Vagina (tissue), 2 donors: Measurements from ENCODE around the gene ABTB2. TPM values are rescaled to one million over a fixed set of nuclear protein-coding genes. Genes with fewer than 3 reads are reported as not detected.

Experiments
- DNase-seq, 2 donors: peaks; one replicate each; pipeline ENCODE4 v3.0.0-alpha.2; 2017; ENCODE audit errors: extremely low spot score in 2 of 2
- H3K27ac ChIP-seq: fragments of 200-600 bp; sonication (generic); one replicate; pipeline ENCODE4 v1.5.1; 2019
- H3K27me3 ChIP-seq: fragments of 200-600 bp; sonication (generic); one replicate; pipeline ENCODE4 v1.5.1; 2019
- H3K36me3 ChIP-seq, 2 donors: fragments of 200-600 bp; sonication (generic); one replicate each; pipeline ENCODE4 v1.5.1; 2017 to 2019
- H3K4me1 ChIP-seq: fragments of 200-600 bp; sonication (generic); one replicate; pipeline ENCODE4 v1.5.1; 2019
- H3K4me3 ChIP-seq, 2 donors: fragments of 200-600 bp; sonication (generic); 1 replicate in 1 of 2; 2 replicates in 1 of 2; pipeline ENCODE4 v1.5.1; 2016 to 2019
- H3K9me3 ChIP-seq: fragments of 200-600 bp; sonication (generic); one replicate; pipeline ENCODE4 v1.5.1; 2019
- POLR2A ChIP-seq, 2 donors: fragments of 450-650 bp; IDR thresholded peaks; one replicate each; pipeline ENCODE4 v1.6.1; 2017; ENCODE audit warnings: antibody characterized with exemption in 2 of 2, mild to moderate bottlenecking in 2 of 2, moderate library complexity in 2 of 2
- POLR2AphosphoS5 ChIP-seq, 2 donors: sonication (generic); formaldehyde crosslinking; IDR thresholded peaks; one replicate each; pipeline ENCODE4 v1.9.0; 2017; ENCODE audit warnings: antibody characterized with exemption in 2 of 2, mild to moderate bottlenecking in 2 of 2, low read depth in 1 of 2; ENCODE audit not compliant: insufficient read depth in 1 of 2
- intact Hi-C: fragments of 100-400 bp; cut with DNase I; formaldehyde crosslinking; loops from one replicate; pipeline ENCODE4 v1.15.1; 2023
- total RNA-seq: library from RNA; depleted of rRNA; stranded (reverse); fragments of >200 nt; gene quantifications from one replicate; pipeline ENCODE4 v1.2.3, GENCODE V29; 2016
- TF ChIP-seq, protein P1 (sequence below), 3 experiments: fragments of 450-650 bp in 2 of 3; fragments of 200-600 bp in 1 of 3; sonication (generic) in 1 of 3; IDR thresholded peaks; one replicate each; pipeline ENCODE4 v1.5.1; 2017 to 2019; ENCODE audit warnings: antibody characterized with exemption in 3 of 3, mild to moderate bottlenecking in 2 of 3, moderate library complexity in 2 of 3

Gene ABTB2
- total RNA-seq, 1 donor from 2014 or later: 10.8 TPM

DNA sequence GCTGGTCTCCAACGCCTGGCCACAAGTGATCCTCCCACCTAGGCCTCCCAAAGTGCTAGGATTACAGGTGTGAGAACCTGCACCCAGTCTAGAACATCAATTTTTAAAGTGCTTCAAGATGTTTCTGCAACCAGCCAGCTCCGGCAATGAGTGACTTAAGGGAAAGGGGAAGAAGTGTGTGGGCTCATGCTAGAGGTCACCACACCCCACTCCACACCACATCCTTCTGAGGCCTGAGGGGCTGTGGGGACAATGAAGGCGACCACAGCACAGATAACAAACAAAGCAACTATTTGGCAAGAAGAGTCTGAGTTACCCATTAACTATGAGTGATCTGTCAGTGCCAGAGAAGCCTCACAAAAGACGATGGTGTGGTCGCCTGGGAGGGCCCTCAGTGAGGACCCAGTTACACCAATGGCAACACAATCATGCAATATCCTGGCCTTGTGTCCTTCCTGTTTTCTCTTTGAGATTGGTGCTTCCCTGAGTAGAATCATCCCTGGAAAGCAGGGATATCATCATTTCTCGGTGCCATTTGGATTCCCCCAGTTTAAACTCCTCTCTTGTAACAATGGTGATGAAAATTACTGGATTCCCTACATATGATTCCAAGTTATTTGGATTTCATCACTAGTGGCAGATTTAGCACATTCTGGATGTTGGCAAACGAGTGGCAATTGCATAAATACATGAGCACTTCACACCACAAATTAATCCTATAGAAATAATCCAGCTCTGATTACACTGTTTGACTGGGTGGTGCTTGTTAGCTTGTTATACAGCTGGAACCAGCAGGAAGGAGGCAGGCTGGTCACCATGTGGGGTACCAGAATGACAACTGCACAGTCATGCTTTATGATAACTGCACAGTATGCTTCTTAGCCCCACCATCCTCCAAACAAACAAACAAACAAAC, 18.4 kb downstream of the ABTB2 start:
- Histone ChIP-seq H3K27me3 (no peaks in the 10 kb centered on the region), H3K27ac (no peak overlapping the region), H3K9me3 (no peaks in the 10 kb centered on the region), H3K4me1 (peaks cover 5% of the 10 kb centered on the region), H3K36me3 (no peaks in the 10 kb centered on the region), H3K4me3 (no peak overlapping the region)
- TF ChIP-seq POLR2AphosphoS5 (IDR thresholded peaks at IDR 0.05; ENCODE audit: insufficient read depth in 1 of 2, low read depth in 1 of 2) (no peak), POLR2A (IDR thresholded peaks at IDR 0.05) (no peak)
- TF ChIP-seq, protein P1, sequence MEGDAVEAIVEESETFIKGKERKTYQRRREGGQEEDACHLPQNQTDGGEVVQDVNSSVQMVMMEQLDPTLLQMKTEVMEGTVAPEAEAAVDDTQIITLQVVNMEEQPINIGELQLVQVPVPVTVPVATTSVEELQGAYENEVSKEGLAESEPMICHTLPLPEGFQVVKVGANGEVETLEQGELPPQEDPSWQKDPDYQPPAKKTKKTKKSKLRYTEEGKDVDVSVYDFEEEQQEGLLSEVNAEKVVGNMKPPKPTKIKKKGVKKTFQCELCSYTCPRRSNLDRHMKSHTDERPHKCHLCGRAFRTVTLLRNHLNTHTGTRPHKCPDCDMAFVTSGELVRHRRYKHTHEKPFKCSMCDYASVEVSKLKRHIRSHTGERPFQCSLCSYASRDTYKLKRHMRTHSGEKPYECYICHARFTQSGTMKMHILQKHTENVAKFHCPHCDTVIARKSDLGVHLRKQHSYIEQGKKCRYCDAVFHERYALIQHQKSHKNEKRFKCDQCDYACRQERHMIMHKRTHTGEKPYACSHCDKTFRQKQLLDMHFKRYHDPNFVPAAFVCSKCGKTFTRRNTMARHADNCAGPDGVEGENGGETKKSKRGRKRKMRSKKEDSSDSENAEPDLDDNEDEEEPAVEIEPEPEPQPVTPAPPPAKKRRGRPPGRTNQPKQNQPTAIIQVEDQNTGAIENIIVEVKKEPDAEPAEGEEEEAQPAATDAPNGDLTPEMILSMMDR (IDR thresholded peaks at IDR 0.05): no peak
- no peak for DNase-seq
- intact Hi-C loops: no loop called here

DNA sequence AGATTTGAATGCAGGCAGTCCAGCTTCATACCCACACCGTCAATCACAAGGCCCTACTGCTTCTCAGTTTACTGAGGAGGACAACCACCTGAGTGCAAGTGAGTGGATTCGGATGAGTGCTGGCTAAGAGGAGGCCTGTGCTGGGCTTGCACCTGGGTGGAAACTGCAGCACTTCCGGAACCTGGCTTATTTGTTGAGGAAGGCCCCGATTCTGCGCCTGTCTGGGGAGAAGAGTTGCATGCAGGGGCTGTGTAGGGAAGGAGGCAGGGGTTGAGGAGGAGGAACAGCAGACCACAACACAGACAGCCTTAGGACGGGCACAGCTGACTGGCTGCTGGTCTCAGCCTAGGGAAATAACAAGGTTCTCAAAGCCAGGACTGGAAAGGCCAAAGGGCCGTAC, 20.8 kb downstream of the ABTB2 start:
- intact Hi-C loops: no loop called here
- no peak for TF ChIP-seq POLR2AphosphoS5 (IDR thresholded peaks at IDR 0.05; ENCODE audit: insufficient read depth in 1 of 2, low read depth in 1 of 2)
- TF ChIP-seq POLR2A (IDR thresholded peaks at IDR 0.05): no peak
- TF ChIP-seq, protein P1 (IDR thresholded peaks at IDR 0.05): no peak
- Histone ChIP-seq H3K27ac (no peak overlapping the region), H3K4me3 (no peak overlapping the region), H3K36me3 (no peaks in the 10 kb centered on the region), H3K9me3 (no peaks in the 10 kb centered on the region), H3K27me3 (no peaks in the 10 kb centered on the region), H3K4me1 (peaks cover 9% of the 10 kb centered on the region)
- no peak for DNase-seq

DNA sequence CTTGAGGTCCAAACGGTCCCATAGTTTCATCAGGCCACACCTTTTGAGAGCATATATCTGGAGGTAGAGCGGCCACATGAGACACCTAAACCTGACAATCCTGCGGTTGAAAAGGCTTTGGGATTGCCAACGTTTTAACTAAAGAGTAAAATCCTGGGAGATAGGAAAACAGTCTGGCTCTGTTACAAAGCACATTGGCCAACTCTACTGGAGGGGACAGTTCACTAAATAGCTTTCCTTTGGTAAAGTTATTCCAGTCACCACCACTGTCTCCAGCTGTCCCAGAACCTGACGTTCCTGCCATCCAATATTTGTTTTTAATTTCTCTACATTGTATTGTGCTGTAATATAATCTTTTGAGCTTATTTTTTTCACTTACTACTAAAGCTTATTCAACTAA, 22.0 kb downstream of the ABTB2 start:
- intact Hi-C loops: no loop called here

DNA sequence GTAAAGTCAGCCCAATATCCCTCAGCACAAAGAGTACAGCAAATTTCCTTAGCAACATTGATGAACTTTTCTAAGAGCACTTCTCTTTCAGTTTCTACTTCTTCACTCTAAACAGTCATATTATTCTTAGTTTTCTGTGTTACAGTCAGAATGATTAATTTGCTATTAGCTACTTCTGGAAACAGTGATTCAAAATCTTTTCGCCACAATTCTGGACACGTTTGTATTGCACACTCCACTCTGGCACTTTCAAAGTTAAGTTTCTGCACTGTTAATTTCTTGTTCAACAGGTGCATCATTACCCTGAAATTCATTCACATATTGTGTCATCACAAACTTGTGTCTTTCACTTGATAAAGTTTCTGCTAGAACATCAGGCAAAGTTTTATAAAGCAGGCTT, 22.5 kb downstream of the ABTB2 start:
- intact Hi-C loops: no loop called here
- H3K9me3 ChIP-seq: no peaks in the 10 kb centered on the region
- no peaks in the 10 kb centered on the region for H3K36me3 ChIP-seq
- no peak overlapping the region for H3K27ac ChIP-seq
- H3K4me1 ChIP-seq: peaks cover 26% of the 10 kb centered on the region
- DNase-seq: no peak
- TF ChIP-seq POLR2A (IDR thresholded peaks at IDR 0.05) (no peak), POLR2AphosphoS5 (IDR thresholded peaks at IDR 0.05; ENCODE audit: insufficient read depth in 1 of 2, low read depth in 1 of 2) (no peak)
- TF ChIP-seq, protein P1 (IDR thresholded peaks at IDR 0.05): no peak
- no peak overlapping the region for H3K4me3 ChIP-seq
- no peaks in the 10 kb centered on the region for H3K27me3 ChIP-seq

More for the DNA sequence above, 22.0 kb downstream of the ABTB2 start:
- Histone ChIP-seq H3K4me3 (no peak overlapping the region), H3K27ac (no peak overlapping the region), H3K36me3 (no peaks in the 10 kb centered on the region), H3K9me3 (no peaks in the 10 kb centered on the region), H3K4me1 (peaks cover 21% of the 10 kb centered on the region), H3K27me3 (no peaks in the 10 kb centered on the region)
- DNase-seq: no peak
- TF ChIP-seq POLR2AphosphoS5 (IDR thresholded peaks at IDR 0.05; ENCODE audit: insufficient read depth in 1 of 2, low read depth in 1 of 2): no peak
- TF ChIP-seq POLR2A (IDR thresholded peaks at IDR 0.05): no peak
- TF ChIP-seq, protein P1 (IDR thresholded peaks at IDR 0.05): no peak

DNA sequence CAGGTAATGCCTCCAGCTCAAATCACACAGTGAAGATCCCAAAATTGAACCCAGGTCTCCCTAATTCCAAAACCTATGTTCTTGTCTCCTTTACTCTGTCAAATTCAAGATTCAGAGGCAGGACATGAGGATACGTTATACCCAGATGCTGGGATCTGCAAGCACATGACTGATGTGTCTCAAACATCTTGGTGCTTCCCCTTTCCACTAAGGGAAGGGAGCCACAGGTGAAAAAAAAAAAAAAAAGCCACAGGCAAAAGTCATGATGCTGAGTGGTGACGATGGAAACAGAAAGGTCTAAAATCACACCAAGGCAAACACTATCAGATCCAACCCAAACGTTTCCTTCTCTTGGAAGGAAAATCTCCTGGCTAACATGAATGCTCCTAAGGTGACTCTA, 24.0 kb downstream of the ABTB2 start:
- no peaks in the 10 kb centered on the region for H3K36me3 ChIP-seq
- H3K4me1 ChIP-seq: peaks cover 34% of the 10 kb centered on the region
- DNase-seq: no peak
- H3K27ac ChIP-seq: no peak overlapping the region
- intact Hi-C loops: no loop called here
- TF ChIP-seq, protein P1 (IDR thresholded peaks at IDR 0.05): no peak
- TF ChIP-seq POLR2AphosphoS5 (IDR thresholded peaks at IDR 0.05; ENCODE audit: insufficient read depth in 1 of 2, low read depth in 1 of 2) (no peak), POLR2A (IDR thresholded peaks at IDR 0.05) (no peak)
- no peaks in the 10 kb centered on the region for H3K27me3 ChIP-seq
- no peaks in the 10 kb centered on the region for H3K9me3 ChIP-seq
- no peak overlapping the region for H3K4me3 ChIP-seq
